ENCODE results near the gene TRIM51G.
"Not testable (repeated sequence)": the region's sequence is repeated elsewhere in the genome, so short reads cannot be mapped to it uniquely, and the experiment has no call there.

The TRIM51G gene, protein sequence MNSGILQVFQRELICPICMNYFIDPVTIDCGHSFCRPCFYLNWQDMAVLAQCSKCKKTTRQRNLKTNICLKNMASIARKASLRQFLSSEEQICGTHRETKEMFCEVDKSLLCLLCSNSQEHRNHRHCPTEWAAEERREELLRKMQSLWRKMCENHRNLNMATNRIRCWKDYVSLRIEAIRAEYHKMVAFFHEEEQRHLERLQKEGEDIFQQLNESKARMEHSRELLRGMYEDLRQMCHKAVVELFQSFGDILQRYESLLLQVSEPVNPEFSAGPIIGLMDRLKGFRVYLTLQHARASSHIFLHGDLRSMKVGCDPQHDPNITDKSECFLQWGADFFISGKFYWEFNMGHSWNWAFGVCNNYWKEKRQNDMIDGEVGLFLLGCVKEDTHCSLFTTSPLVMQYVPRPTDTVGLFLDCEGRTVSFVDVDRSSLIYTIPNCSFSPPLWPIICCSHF

DNA sequence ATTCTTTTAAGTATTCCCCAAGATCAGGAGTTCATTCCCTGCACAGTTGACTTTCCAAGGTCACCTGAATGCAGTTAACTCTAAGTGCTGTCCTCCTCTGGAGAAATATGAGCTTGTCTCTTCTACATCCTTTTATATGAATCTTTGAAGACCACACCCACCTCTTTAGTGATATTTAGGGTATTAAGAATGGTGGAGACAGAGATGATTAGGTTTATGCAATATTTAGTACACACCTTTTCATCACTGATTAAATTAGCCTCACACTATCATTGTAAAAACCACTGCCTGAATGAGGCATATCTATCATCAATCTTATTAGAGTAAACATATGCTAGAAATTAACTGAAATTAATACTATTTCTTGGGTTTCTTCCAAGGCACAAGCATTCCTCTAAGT is at the start of gene TRIM51G:
Gene TRIM51G, minus strand, starts transcription at position 101 of the 400 bp plus-strand sequence. CDS start 2,190 bp downstream, outside the sequence.
- DNase-seq (ENCODE audit: low spot score) = not testable (repeated sequence)

- not testable (repeated sequence) for DNase-seq (ENCODE audit: low spot score)
Measured at GRCh38 chr11:49028523-49028922, 44.8 kb upstream of the TRIM51G start, which contains the start of gene TRIM49B. Gene TRIM49B, plus strand, starts transcription at chr11:49028823. Its CDS starts 2,777 bp downstream, at chr11:49031600.

GRCh38 chr11:48968592-48968991 is 15.1 kb downstream of the TRIM51G start:
- not testable (repeated sequence) for DNase-seq (ENCODE audit: low spot score)

DNA sequence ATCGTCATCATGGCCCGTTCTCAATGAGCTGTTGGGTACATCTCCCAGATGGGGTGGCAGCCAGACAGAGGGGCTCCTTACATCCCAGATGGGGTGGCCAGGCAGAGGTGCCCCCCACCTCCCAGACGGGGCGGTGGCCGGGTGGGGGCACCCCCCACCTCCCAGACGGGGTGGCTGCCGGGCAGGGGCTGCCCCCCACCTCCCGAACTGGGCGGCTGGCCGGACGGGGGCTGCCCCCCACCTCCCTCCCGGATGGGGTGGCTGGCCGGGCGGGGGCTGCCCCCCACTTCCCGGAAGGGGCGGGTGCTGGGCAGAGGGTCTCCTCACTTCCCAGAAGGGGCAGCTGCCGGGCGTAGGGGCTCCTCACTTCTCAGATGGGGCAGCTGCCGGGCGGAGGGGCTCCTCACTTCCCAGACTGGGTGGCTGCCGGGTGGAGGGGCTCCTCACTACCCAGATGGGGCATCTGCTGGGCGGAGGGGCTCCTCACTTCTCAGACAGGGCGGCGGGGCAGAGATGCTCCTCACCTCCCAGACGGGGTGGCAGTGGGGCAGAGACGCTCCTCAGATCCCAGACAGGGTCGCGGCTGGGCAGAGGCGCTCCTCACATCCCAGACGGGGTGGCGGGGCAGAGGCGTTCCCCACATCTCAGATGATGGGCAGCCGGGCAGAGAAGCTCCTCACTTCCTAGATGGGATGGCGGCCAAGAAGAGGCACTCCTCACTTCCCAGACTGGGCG is 28.2 kb downstream of the TRIM51G start:
- not testable (repeated sequence) for DNase-seq (ENCODE audit: low spot score)

DNA sequence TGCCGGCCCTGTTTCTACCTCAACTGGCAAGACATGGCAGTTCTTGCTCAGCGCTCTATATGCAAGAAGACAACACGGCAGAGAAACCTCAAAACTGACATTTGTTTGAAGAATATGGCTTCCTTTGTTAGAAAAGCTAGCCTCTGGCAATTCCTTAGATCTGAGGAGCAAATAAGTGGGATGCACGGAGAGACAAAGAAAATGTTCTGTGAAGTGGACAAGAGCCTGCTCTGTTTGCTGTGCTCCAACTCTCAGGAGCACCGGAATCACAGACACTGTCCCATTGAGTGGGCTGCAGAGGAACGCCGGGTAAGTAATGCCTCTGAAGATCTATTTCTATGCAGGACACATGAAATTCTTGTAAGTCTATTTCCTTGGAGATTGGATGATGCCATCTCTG is 37.9 kb downstream of the TRIM51G start:
- not testable (repeated sequence) for DNase-seq (ENCODE audit: low spot score)

All from GM20000 (cell line).